ENCODE data around the gene MLXIP. TPM values are rescaled to one million over a fixed set of nuclear protein-coding genes. Genes with fewer than 3 reads are reported as not detected.

Gene MLXIP
- total and polyA plus RNA-seq, 2 donors = 37.8 to 67.9 TPM

- peak overlapping the region; percentile 93 for H3K4me3 ChIP-seq (ENCODE audit: low read depth, low read length)
- no peak for DNase-seq (ENCODE audit: extremely low spot score)
- no peaks in the 10 kb centered on the region for H3K36me3 ChIP-seq (ENCODE audit: insufficient read depth)
- peaks cover 2% of the 10 kb centered on the region for H3K4me1 ChIP-seq (ENCODE audit: insufficient read depth)
- peak overlapping the region; percentile 92 for H3K27ac ChIP-seq (ENCODE audit: low read depth)
- under 1% methylated on average over 38 of the region's 38 CpGs for WGBS
Measured at GRCh38 chr12:122079033-122079531, 526 bp downstream of the MLXIP start.

- under 1% methylated on average over 13 of the region's 13 CpGs for WGBS
- Histone ChIP-seq H3K4me1 (ENCODE audit: insufficient read depth) (peaks cover 2% of the 10 kb centered on the region), H3K36me3 (ENCODE audit: insufficient read depth) (no peaks in the 10 kb centered on the region), H3K27ac (ENCODE audit: low read depth) (no peak overlapping the region), H3K4me3 (ENCODE audit: low read depth, low read length) (peak overlapping the region; percentile 93)
- no peak for DNase-seq (ENCODE audit: extremely low spot score)
Measured at GRCh38 chr12:122079532-122080081, 1.1 kb downstream of the MLXIP start.

GRCh38 chr12:122080149-122081082 is 1.9 kb downstream of the MLXIP start:
- H3K36me3 ChIP-seq (ENCODE audit: insufficient read depth) = no peaks in the 10 kb centered on the region
- H3K4me3 ChIP-seq (ENCODE audit: low read depth, low read length) = peak overlapping the region; percentile 93
- peak overlapping the region; percentile 68 for H3K27ac ChIP-seq (ENCODE audit: low read depth)
- 6% methylated on average over 18 of the region's 18 CpGs for WGBS
- peaks cover 2% of the 10 kb centered on the region for H3K4me1 ChIP-seq (ENCODE audit: insufficient read depth)
- no peak for DNase-seq (ENCODE audit: extremely low spot score)

GRCh38 chr12:122081083-122081696 is 2.6 kb downstream of the MLXIP start:
- 37% methylated on average over 9 of the region's 9 CpGs for WGBS
- peak overlapping the region; percentile 59 for H3K27ac ChIP-seq (ENCODE audit: low read depth)
- H3K4me1 ChIP-seq (ENCODE audit: insufficient read depth) = peaks cover 2% of the 10 kb centered on the region
- DNase-seq (ENCODE audit: extremely low spot score) = no peak
- H3K4me3 ChIP-seq (ENCODE audit: low read depth, low read length) = peak overlapping the region; percentile 93
- H3K36me3 ChIP-seq (ENCODE audit: insufficient read depth) = no peaks in the 10 kb centered on the region

- WGBS = 6% methylated on average over 7 of the region's 7 CpGs
- no peak for DNase-seq (ENCODE audit: extremely low spot score)
- Histone ChIP-seq H3K27ac (ENCODE audit: low read depth) (peak overlapping the region; percentile 75), H3K36me3 (ENCODE audit: insufficient read depth) (no peaks in the 10 kb centered on the region), H3K4me1 (ENCODE audit: insufficient read depth) (peaks cover 2% of the 10 kb centered on the region), H3K4me3 (ENCODE audit: low read depth, low read length) (no peak overlapping the region)
Measured at GRCh38 chr12:122081697-122082221, 3.2 kb downstream of the MLXIP start.

GRCh38 chr12:122082621-122083356 is 4.2 kb downstream of the MLXIP start:
- Histone ChIP-seq H3K27ac (ENCODE audit: low read depth) (no peak overlapping the region), H3K36me3 (ENCODE audit: insufficient read depth) (no peaks in the 10 kb centered on the region), H3K4me3 (ENCODE audit: low read depth, low read length) (peak overlapping the region; percentile 6), H3K4me1 (ENCODE audit: insufficient read depth) (peaks cover 2% of the 10 kb centered on the region)
- DNase-seq (ENCODE audit: extremely low spot score) = no peak
- WGBS = 42% methylated on average over 6 of the region's 6 CpGs

GRCh38 chr12:122084857-122085405 is 6.4 kb downstream of the MLXIP start:
- Histone ChIP-seq H3K27ac (ENCODE audit: low read depth) (no peak overlapping the region), H3K36me3 (ENCODE audit: insufficient read depth) (no peaks in the 10 kb centered on the region), H3K4me1 (ENCODE audit: insufficient read depth) (peaks cover 2% of the 10 kb centered on the region), H3K4me3 (ENCODE audit: low read depth, low read length) (no peak overlapping the region)
- no peak for DNase-seq (ENCODE audit: extremely low spot score)
- 86% methylated on average over 13 of the region's 13 CpGs for WGBS

- peaks cover 2% of the 10 kb centered on the region for H3K4me1 ChIP-seq (ENCODE audit: insufficient read depth)
- no peak overlapping the region for H3K27ac ChIP-seq (ENCODE audit: low read depth)
- no peak for DNase-seq (ENCODE audit: extremely low spot score)
- no peak overlapping the region for H3K4me3 ChIP-seq (ENCODE audit: low read depth, low read length)
- WGBS = 81% methylated on average over 5 of the region's 5 CpGs
- no peaks in the 10 kb centered on the region for H3K36me3 ChIP-seq (ENCODE audit: insufficient read depth)
Measured at GRCh38 chr12:122085591-122085990, 7.0 kb downstream of the MLXIP start.

- 77% methylated on average over 8 of the region's 8 CpGs for whole genome bisulfite sequencing
- no peaks in the 10 kb centered on the region for H3K36me3 ChIP-seq (ENCODE audit: insufficient read depth)
- DNase-seq (ENCODE audit: extremely low spot score) = no peak
- no peak overlapping the region for H3K27ac ChIP-seq (ENCODE audit: low read depth)
- H3K4me1 ChIP-seq (ENCODE audit: insufficient read depth) = peaks cover 2% of the 10 kb centered on the region
- no peak overlapping the region for H3K4me3 ChIP-seq (ENCODE audit: low read depth, low read length)
Measured at GRCh38 chr12:122086116-122086515, 7.6 kb downstream of the MLXIP start.

GRCh38 chr12:122086641-122087285 is 8.2 kb downstream of the MLXIP start:
- WGBS = 60% methylated on average over 18 of the region's 18 CpGs
- peaks cover 2% of the 10 kb centered on the region for H3K4me1 ChIP-seq (ENCODE audit: insufficient read depth)

GRCh38 chr12:122087431-122088178 is 9.0 kb downstream of the MLXIP start:
- 66% methylated on average over 17 of the region's 17 CpGs for WGBS
- peaks cover 1% of the 10 kb centered on the region for H3K4me1 ChIP-seq (ENCODE audit: insufficient read depth)
- no peak overlapping the region for H3K4me3 ChIP-seq (ENCODE audit: low read depth, low read length)
- no peaks in the 10 kb centered on the region for H3K36me3 ChIP-seq (ENCODE audit: insufficient read depth)
- DNase-seq (ENCODE audit: extremely low spot score) = no peak
- H3K27ac ChIP-seq (ENCODE audit: low read depth) = peak overlapping the region; percentile 12

More at GRCh38 chr12:122086641-122087285, 8.2 kb downstream of the MLXIP start:
- no peak for DNase-seq (ENCODE audit: extremely low spot score)
- H3K4me3 ChIP-seq (ENCODE audit: low read depth, low read length) = no peak overlapping the region
- no peak overlapping the region for H3K27ac ChIP-seq (ENCODE audit: low read depth)
- no peaks in the 10 kb centered on the region for H3K36me3 ChIP-seq (ENCODE audit: insufficient read depth)
